ENCODE data around the gene CSDE1.

DNA sequence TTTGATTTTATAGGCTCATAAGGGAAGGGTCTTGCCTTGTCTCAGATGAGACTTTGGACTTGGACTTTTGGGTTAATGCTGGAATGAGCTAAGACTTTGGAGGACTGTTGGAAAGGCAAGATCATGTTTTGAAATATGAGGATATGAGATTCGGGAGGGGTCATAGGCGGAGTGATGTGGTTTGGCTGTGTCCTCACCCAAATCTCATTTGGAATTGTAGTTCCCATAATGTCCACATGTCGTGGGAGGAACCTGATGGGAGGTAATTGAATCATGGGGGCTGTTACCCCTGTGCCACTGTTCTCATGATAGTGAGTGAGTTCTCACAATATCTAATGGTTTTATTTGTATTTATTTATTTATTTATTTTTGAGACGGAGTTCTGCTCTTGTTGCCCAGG, 6.9 kb upstream of the CSDE1 start:
- TF ChIP-seq, protein P1, sequence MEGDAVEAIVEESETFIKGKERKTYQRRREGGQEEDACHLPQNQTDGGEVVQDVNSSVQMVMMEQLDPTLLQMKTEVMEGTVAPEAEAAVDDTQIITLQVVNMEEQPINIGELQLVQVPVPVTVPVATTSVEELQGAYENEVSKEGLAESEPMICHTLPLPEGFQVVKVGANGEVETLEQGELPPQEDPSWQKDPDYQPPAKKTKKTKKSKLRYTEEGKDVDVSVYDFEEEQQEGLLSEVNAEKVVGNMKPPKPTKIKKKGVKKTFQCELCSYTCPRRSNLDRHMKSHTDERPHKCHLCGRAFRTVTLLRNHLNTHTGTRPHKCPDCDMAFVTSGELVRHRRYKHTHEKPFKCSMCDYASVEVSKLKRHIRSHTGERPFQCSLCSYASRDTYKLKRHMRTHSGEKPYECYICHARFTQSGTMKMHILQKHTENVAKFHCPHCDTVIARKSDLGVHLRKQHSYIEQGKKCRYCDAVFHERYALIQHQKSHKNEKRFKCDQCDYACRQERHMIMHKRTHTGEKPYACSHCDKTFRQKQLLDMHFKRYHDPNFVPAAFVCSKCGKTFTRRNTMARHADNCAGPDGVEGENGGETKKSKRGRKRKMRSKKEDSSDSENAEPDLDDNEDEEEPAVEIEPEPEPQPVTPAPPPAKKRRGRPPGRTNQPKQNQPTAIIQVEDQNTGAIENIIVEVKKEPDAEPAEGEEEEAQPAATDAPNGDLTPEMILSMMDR (IDR thresholded peaks at IDR 0.05 in 4 of 5, conservative IDR thresholded peaks at IDR 0.05 in 1 of 5) = no peak
- TF ChIP-seq POLR2A (IDR thresholded peaks at IDR 0.05) = no peak

Measured in gastrocnemius medialis (tissue), 4 donors.